Measurements from ENCODE around the gene RRAD.

RRAD gene

GRCh38 chr16:66918803-66919568, 6.3 kb downstream of the RRAD start, which contains the start of gene CDH16:
Gene CDH16 (minus strand): TSS chr16:66918885. CDS start chr16:66918065, 820 bp downstream.
- in situ Hi-C loops (cut with HindIII; ENCODE audit: low sequenced_read_pairs) = no loop called here

GRCh38 chr16:66918355-66918754, 7.0 kb downstream of the RRAD start:
- in situ Hi-C loops (cut with HindIII; ENCODE audit: low sequenced_read_pairs) = no loop called here

GRCh38 chr16:66917741-66918140, 7.6 kb downstream of the RRAD start:
- in situ Hi-C loops (cut with HindIII; ENCODE audit: low sequenced_read_pairs) = no loop called here

GRCh38 chr16:66916518-66916917, 8.8 kb downstream of the RRAD start:
- in situ Hi-C loops (cut with HindIII; ENCODE audit: low sequenced_read_pairs) = no loop called here

- in situ Hi-C loops (cut with HindIII; ENCODE audit: low sequenced_read_pairs) = no loop called here
Measured at GRCh38 chr16:66915041-66915440, 10.3 kb downstream of the RRAD start.

- in situ Hi-C loops (cut with HindIII; ENCODE audit: low sequenced_read_pairs) = no loop called here
Measured at GRCh38 chr16:66914541-66914940, 10.8 kb downstream of the RRAD start.

GRCh38 chr16:66913711-66914110, 11.6 kb downstream of the RRAD start:
- in situ Hi-C loops (cut with HindIII; ENCODE audit: low sequenced_read_pairs) = no loop called here

- in situ Hi-C loops (cut with HindIII; ENCODE audit: low sequenced_read_pairs) = no loop called here
Measured at GRCh38 chr16:66913081-66913480, 12.3 kb downstream of the RRAD start.

GRCh38 chr16:66911801-66912200, 13.5 kb downstream of the RRAD start:
- in situ Hi-C loops (cut with HindIII; ENCODE audit: low sequenced_read_pairs) = no loop called here

GRCh38 chr16:66911112-66911511, 14.2 kb downstream of the RRAD start:
- in situ Hi-C loops (cut with HindIII; ENCODE audit: low sequenced_read_pairs) = no loop called here

GRCh38 chr16:66910175-66910940, 15.0 kb downstream of the RRAD start:
- in situ Hi-C loops (cut with HindIII; ENCODE audit: low sequenced_read_pairs) = no loop called here

GRCh38 chr16:66908762-66909559, 16.4 kb downstream of the RRAD start:
- in situ Hi-C loops (cut with HindIII; ENCODE audit: low sequenced_read_pairs) = loop anchor here (5.0 kb wide), 1 partner anchor 68 kb away; no protein-coding TSS in a partner anchor

GRCh38 chr16:66908116-66908515, 17.2 kb downstream of the RRAD start:
- in situ Hi-C loops (cut with HindIII; ENCODE audit: low sequenced_read_pairs) = loop anchor here (5.0 kb wide), 1 partner anchor 69 kb away; no protein-coding TSS in a partner anchor

- in situ Hi-C loops (cut with HindIII; ENCODE audit: low sequenced_read_pairs) = loop anchor here (5.0 kb wide), 1 partner anchor 70 kb away; no protein-coding TSS in a partner anchor
Measured at GRCh38 chr16:66906916-66907836, 18.2 kb downstream of the RRAD start.

GRCh38 chr16:66905633-66906539, 19.4 kb downstream of the RRAD start:
- in situ Hi-C loops (cut with HindIII; ENCODE audit: low sequenced_read_pairs) = loop anchor here (5.0 kb wide), 1 partner anchor 71 kb away; no protein-coding TSS in a partner anchor

GRCh38 chr16:66904846-66905632, 20.3 kb downstream of the RRAD start:
- in situ Hi-C loops (cut with HindIII; ENCODE audit: low sequenced_read_pairs) = loop anchor here (5.0 kb wide), 1 partner anchor 72 kb away; no protein-coding TSS in a partner anchor

GRCh38 chr16:66904428-66904845, 20.9 kb downstream of the RRAD start:
- in situ Hi-C loops (cut with HindIII; ENCODE audit: low sequenced_read_pairs) = no loop called here

Data from endothelial cell of hepatic sinusoid (primary cell).